GM06990 (cell line): Measurements from ENCODE around the gene GLRX5.

ENCODE experiments used
- DNase-seq: peaks from one replicate; pipeline ENCODE4 v3.0.0-alpha.2; 2011; ENCODE audit not compliant: insufficient read length; ENCODE audit errors: extremely low read depth
- H3K27me3 ChIP-seq: replicated peaks from 2 replicates; pipeline ENCODE4 v1.6.0; 2011; ENCODE audit warnings: low read length; ENCODE audit not compliant: control insufficient read depth, insufficient read depth
- H3K36me3 ChIP-seq: 2 replicates; pipeline ENCODE4 v1.5.1; 2011; ENCODE audit warnings: low read length; ENCODE audit not compliant: control insufficient read depth, insufficient read depth
- H3K4me3 ChIP-seq: replicated peaks from 2 replicates; pipeline ENCODE4 v1.5.1; 2011; ENCODE audit warnings: low read depth, mild to moderate bottlenecking, control low read depth, low read length
- CTCF ChIP-seq: IDR thresholded peaks from 2 replicates; pipeline ENCODE4 v1.5.1; 2011; ENCODE audit warnings: low read length, control low read depth, mild to moderate bottlenecking, inconsistent platforms; ENCODE audit not compliant: insufficient read depth, poor library complexity, severe bottlenecking

Gene GLRX5

GRCh38 chr14:95496690-95497259, 38.1 kb upstream of the GLRX5 start:
- Histone ChIP-seq H3K27me3 (no peaks in the 10 kb centered on the region), H3K4me3 (no peak overlapping the region), H3K36me3 (peaks cover 3% of the 10 kb centered on the region)
- DNase-seq: no peak
- no peak for TF ChIP-seq CTCF

GRCh38 chr14:95497561-95498011, 37.3 kb upstream of the GLRX5 start:
- no peak for TF ChIP-seq CTCF
- Histone ChIP-seq H3K36me3 (peaks cover 4% of the 10 kb centered on the region), H3K4me3 (no peak overlapping the region), H3K27me3 (no peaks in the 10 kb centered on the region)
- peak; percentile 51 for DNase-seq

- TF ChIP-seq CTCF: no peak
- no peak for DNase-seq
- Histone ChIP-seq H3K27me3 (no peaks in the 10 kb centered on the region), H3K4me3 (no peak overlapping the region), H3K36me3 (peaks cover 4% of the 10 kb centered on the region)
These were observed 36.1 kb upstream of the GLRX5 start for GRCh38 chr14:95498622-95499353.

DNA sequence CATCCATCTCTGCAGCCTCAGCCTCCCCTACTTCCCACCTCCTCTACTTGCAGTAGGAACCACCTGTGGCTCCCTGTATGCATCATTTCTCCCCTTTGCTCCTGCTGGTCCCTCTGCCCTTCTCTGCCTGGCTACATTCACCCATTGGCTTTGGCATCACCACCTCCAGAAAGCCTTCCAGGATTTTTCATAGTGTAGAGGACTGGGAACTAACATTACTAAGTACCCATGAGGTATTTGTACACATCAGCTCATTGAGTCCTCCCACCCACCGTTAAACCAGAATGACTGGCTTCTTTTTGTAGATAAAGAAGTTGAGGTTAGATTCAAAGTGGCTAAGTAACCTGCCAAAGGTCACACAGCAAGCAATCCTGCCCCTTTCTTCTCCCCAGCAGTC, 35.5 kb upstream of the GLRX5 start:
- DNase-seq: no peak
- no peak for TF ChIP-seq CTCF
- no peak overlapping the region for H3K4me3 ChIP-seq
- peaks cover 4% of the 10 kb centered on the region for H3K36me3 ChIP-seq
- no peaks in the 10 kb centered on the region for H3K27me3 ChIP-seq

DNA sequence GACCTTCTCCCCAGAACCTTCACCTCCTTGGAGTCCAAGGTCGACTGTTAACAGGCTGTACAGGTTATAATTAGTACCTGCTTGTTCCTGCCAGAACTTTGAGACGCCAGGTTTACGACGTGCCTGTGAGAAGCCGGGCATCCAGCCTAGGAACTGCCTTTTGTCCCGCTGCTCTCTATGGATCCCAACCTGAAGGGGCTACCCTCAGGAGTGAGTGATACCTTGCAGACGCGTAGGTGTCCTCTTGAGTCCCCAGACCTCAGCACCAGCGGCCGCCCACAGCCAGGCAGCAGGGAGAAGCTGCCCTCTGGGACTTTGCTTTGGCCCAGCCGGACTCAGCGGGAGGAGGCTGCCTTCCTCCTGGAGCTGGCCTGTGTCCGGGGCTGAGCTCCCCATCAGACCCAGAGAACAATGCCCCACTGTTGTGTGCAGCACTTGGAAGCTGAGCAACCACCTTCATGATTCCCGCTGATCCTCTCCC, 34.6 kb upstream of the GLRX5 start:
- H3K4me3 ChIP-seq: no peak overlapping the region
- TF ChIP-seq CTCF: no peak
- DNase-seq: no peak
- H3K27me3 ChIP-seq: no peaks in the 10 kb centered on the region
- H3K36me3 ChIP-seq: peaks cover 4% of the 10 kb centered on the region
